WTC11 (cell line): ENCODE measurements around the gene NR1D1.

Experiments used
- ATF6 ChIP-seq: sonication (generic); formaldehyde crosslinking; IDR thresholded peaks from 2 replicates; pipeline ENCODE4 v1.8.1; 2023; ENCODE audit warnings: mild to moderate bottlenecking, missing genetic modification reagents
- CBFB ChIP-seq: sonication (generic); formaldehyde crosslinking; IDR thresholded peaks from 2 replicates; pipeline ENCODE4 v1.8.1; 2022; ENCODE audit warnings: mild to moderate bottlenecking, low read depth, missing genetic modification reagents
- CREM ChIP-seq: sonication (generic); formaldehyde crosslinking; IDR thresholded peaks from 2 replicates; pipeline ENCODE4 v1.8.1; 2022; ENCODE audit warnings: mild to moderate bottlenecking, missing genetic modification reagents, moderate library complexity
- CTCF ChIP-seq: fragments of 200-600 bp; IDR thresholded peaks from 2 replicates; pipeline ENCODE4 v1.8.0; 2022; ENCODE audit warnings: antibody characterized with exemption
- E2F4 ChIP-seq: sonication (generic); formaldehyde crosslinking; IDR thresholded peaks from 2 replicates; pipeline ENCODE4 v1.8.1; 2022; ENCODE audit warnings: low read depth, mild to moderate bottlenecking, moderate library complexity, missing genetic modification reagents, borderline replicate concordance
- JUN ChIP-seq: sonication (generic); formaldehyde crosslinking; IDR thresholded peaks from 2 replicates; pipeline ENCODE4 v1.8.0; 2023; ENCODE audit warnings: mild to moderate bottlenecking, missing genetic modification reagents
- MYBL2 ChIP-seq: sonication (generic); formaldehyde crosslinking; IDR thresholded peaks from 2 replicates; pipeline ENCODE4 v1.8.1; 2023; ENCODE audit warnings: mild to moderate bottlenecking, moderate library complexity, missing genetic modification reagents
- NFYB ChIP-seq: sonication (generic); formaldehyde crosslinking; conservative IDR thresholded peaks from 2 replicates; pipeline ENCODE4 v1.8.0; 2022; ENCODE audit warnings: low read depth, missing genetic modification reagents
- NR3C1 ChIP-seq: sonication (generic); formaldehyde crosslinking; conservative IDR thresholded peaks from 2 replicates; pipeline ENCODE4 v1.8.1; 2023; ENCODE audit warnings: low read depth, mild to moderate bottlenecking, missing genetic modification reagents
- RELA ChIP-seq: sonication (generic); formaldehyde crosslinking; IDR thresholded peaks from 2 replicates; pipeline ENCODE4 v1.8.1; 2022; ENCODE audit warnings: missing genetic modification reagents, mild to moderate bottlenecking, borderline replicate concordance
- STAT6 ChIP-seq: sonication (generic); formaldehyde crosslinking; conservative IDR thresholded peaks from 2 replicates; pipeline ENCODE4 v1.8.1; 2023; ENCODE audit warnings: mild to moderate bottlenecking, low read depth, missing genetic modification reagents, moderate library complexity
- TP53 ChIP-seq: sonication (generic); formaldehyde crosslinking; IDR thresholded peaks from 2 replicates; pipeline ENCODE4 v1.8.1; 2023; ENCODE audit warnings: mild to moderate bottlenecking, missing genetic modification reagents

- TF ChIP-seq E2F4 (CRISPR knock-in tag) (no peak), RELA (CRISPR knock-in tag) (no peak), CBFB (CRISPR knock-in tag) (no peak), CTCF (no peak), JUN (CRISPR knock-in tag) (no peak), CREM (CRISPR knock-in tag) (no peak), ATF6 (CRISPR knock-in tag) (no peak), NR3C1 (CRISPR knock-in tag) (no peak), NFYB (CRISPR knock-in tag) (no peak), TP53 (CRISPR knock-in tag) (no peak), STAT6 (no peak), MYBL2 (CRISPR knock-in tag) (no peak)
Observed at GRCh38 chr17:40087903-40088718, 12.3 kb downstream of the NR1D1 start.
